ENCODE results near the gene PARD3B. TPM values are rescaled to one million over a fixed set of nuclear protein-coding genes. Genes with fewer than 3 reads are reported as not detected.

Gene PARD3B
- total and polyA plus RNA-seq, 2 experiments from 2014 or later = 3.5 to 4.4 TPM

- TF ChIP-seq, protein P1, sequence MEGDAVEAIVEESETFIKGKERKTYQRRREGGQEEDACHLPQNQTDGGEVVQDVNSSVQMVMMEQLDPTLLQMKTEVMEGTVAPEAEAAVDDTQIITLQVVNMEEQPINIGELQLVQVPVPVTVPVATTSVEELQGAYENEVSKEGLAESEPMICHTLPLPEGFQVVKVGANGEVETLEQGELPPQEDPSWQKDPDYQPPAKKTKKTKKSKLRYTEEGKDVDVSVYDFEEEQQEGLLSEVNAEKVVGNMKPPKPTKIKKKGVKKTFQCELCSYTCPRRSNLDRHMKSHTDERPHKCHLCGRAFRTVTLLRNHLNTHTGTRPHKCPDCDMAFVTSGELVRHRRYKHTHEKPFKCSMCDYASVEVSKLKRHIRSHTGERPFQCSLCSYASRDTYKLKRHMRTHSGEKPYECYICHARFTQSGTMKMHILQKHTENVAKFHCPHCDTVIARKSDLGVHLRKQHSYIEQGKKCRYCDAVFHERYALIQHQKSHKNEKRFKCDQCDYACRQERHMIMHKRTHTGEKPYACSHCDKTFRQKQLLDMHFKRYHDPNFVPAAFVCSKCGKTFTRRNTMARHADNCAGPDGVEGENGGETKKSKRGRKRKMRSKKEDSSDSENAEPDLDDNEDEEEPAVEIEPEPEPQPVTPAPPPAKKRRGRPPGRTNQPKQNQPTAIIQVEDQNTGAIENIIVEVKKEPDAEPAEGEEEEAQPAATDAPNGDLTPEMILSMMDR (conservative IDR thresholded peaks at IDR 0.05; ENCODE audit: low read depth in 2 of 2) = no peak
- no peak for TF ChIP-seq POLR2AphosphoS5 (IDR thresholded peaks at IDR 0.05; ENCODE audit: low read depth)
- TF ChIP-seq, protein P2, sequence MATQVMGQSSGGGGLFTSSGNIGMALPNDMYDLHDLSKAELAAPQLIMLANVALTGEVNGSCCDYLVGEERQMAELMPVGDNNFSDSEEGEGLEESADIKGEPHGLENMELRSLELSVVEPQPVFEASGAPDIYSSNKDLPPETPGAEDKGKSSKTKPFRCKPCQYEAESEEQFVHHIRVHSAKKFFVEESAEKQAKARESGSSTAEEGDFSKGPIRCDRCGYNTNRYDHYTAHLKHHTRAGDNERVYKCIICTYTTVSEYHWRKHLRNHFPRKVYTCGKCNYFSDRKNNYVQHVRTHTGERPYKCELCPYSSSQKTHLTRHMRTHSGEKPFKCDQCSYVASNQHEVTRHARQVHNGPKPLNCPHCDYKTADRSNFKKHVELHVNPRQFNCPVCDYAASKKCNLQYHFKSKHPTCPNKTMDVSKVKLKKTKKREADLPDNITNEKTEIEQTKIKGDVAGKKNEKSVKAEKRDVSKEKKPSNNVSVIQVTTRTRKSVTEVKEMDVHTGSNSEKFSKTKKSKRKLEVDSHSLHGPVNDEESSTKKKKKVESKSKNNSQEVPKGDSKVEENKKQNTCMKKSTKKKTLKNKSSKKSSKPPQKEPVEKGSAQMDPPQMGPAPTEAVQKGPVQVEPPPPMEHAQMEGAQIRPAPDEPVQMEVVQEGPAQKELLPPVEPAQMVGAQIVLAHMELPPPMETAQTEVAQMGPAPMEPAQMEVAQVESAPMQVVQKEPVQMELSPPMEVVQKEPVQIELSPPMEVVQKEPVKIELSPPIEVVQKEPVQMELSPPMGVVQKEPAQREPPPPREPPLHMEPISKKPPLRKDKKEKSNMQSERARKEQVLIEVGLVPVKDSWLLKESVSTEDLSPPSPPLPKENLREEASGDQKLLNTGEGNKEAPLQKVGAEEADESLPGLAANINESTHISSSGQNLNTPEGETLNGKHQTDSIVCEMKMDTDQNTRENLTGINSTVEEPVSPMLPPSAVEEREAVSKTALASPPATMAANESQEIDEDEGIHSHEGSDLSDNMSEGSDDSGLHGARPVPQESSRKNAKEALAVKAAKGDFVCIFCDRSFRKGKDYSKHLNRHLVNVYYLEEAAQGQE (IDR thresholded peaks at IDR 0.05; ENCODE audit: unreplicated experiment) = no peak
- TF ChIP-seq, protein P3, sequence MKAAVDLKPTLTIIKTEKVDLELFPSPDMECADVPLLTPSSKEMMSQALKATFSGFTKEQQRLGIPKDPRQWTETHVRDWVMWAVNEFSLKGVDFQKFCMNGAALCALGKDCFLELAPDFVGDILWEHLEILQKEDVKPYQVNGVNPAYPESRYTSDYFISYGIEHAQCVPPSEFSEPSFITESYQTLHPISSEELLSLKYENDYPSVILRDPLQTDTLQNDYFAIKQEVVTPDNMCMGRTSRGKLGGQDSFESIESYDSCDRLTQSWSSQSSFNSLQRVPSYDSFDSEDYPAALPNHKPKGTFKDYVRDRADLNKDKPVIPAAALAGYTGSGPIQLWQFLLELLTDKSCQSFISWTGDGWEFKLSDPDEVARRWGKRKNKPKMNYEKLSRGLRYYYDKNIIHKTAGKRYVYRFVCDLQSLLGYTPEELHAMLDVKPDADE (IDR thresholded peaks at IDR 0.05) = no peak
- no peak for TF ChIP-seq EZH2phosphoT487 (IDR thresholded peaks at IDR 0.05; ENCODE audit: unreplicated experiment)
- TF ChIP-seq ZNF331 (CRISPR knock-in tag; IDR thresholded peaks at IDR 0.05; ENCODE audit: low read depth) = no peak
- TF ChIP-seq NANOG (IDR thresholded peaks at IDR 0.05; ENCODE audit: borderline replicate concordance) = no peak
- no peak for TF ChIP-seq CREB1 (CRISPR knock-in tag; IDR thresholded peaks at IDR 0.05; ENCODE audit: low read depth)
Measured at GRCh38 chr2:205650931-205651330, 1105.7 kb downstream of the PARD3B start (continued).

- H3K27me3 ChIP-seq (ENCODE audit: insufficient read depth) = no peaks in the 10 kb centered on the region
- H3K4me3 Mint-ChIP-seq = no peak overlapping the region
- no peaks in the 10 kb centered on the region for H3F3A ChIP-seq (replicated peaks; ENCODE audit: low read depth)
- ATAC-seq = no peak
- H3K9me3 Mint-ChIP-seq = 0 out of 3 replicates have a peak, but pooled peaks cover 4% of the 10 kb centered on the region
- peaks cover 21% of the 10 kb centered on the region for H3K4me1 ChIP-seq (ENCODE audit: insufficient read depth)
- no peaks in the 10 kb centered on the region for H4K20me1 ChIP-seq (replicated peaks; ENCODE audit: insufficient read depth)
- H3K36me3 Mint-ChIP-seq (ENCODE audit: low read depth) = peaks cover 6% of the 10 kb centered on the region; the same call in 2 of the 3 replicates
- H3K27ac Mint-ChIP-seq = no peak overlapping the region
- no peak overlapping the region for H3K4me3 ChIP-seq
- no peak overlapping the region for H2AFZ ChIP-seq
- no peak for DNase-seq (ENCODE audit: low spot score)
- H3K27ac ChIP-seq (ENCODE audit: low read depth) = no peak overlapping the region
- peaks cover 33% of the 10 kb centered on the region for H3K4me1 Mint-ChIP-seq
- peaks cover 13% of the 10 kb centered on the region for H3K27me3 Mint-ChIP-seq (ENCODE audit: insufficient read depth, low read depth, poor library complexity)
- H3K4me2 ChIP-seq = no peak overlapping the region
- H3K36me3 ChIP-seq (ENCODE audit: insufficient read depth) = no peaks in the 10 kb centered on the region
- H3K9me2 ChIP-seq (ENCODE audit: insufficient read depth) = peaks cover 39% of the 10 kb centered on the region
- H3K79me2 ChIP-seq (replicated peaks; ENCODE audit: insufficient read depth) = no peaks in the 10 kb centered on the region
- no peak for TF ChIP-seq CREB1 (CRISPR knock-in tag; IDR thresholded peaks at IDR 0.05; ENCODE audit: low read depth)
- TF ChIP-seq POLR2AphosphoS5 (IDR thresholded peaks at IDR 0.05; ENCODE audit: low read depth) = no peak
- TF ChIP-seq JUNB (IDR thresholded peaks at IDR 0.05; ENCODE audit: unreplicated experiment) = no peak
- TF ChIP-seq, protein P2 (IDR thresholded peaks at IDR 0.05; ENCODE audit: unreplicated experiment) = no peak
Measured at GRCh38 chr2:205651719-205652118, 1106.4 kb downstream of the PARD3B start.
